H9 (cell line): Measurements from ENCODE around the gene RFTN2. TPM values are rescaled to one million over a fixed set of nuclear protein-coding genes. Genes with fewer than 3 reads are reported as not detected.
"Not testable (repeated sequence)": the region's sequence is repeated elsewhere in the genome, so short reads cannot be mapped to it uniquely, and the experiment has no call there.

Source experiments
- DNase-seq: peaks from one replicate; pipeline ENCODE4 v3.0.0-alpha.2; 2017
- H2AFZ ChIP-seq: one replicate; pipeline ENCODE4 v1.6.1; 2013; ENCODE audit warnings: mild to moderate bottlenecking, low read length, control low read depth, moderate library complexity
- H2AK5ac ChIP-seq: 2 replicates; pipeline ENCODE4 v1.6.1; 2013; ENCODE audit warnings: low read length, control low read depth, mixed read lengths; ENCODE audit not compliant: insufficient read length
- H2BK120ac ChIP-seq: one replicate; pipeline ENCODE4 v1.6.1; 2013; ENCODE audit warnings: low read depth, mild to moderate bottlenecking, low read length, control low read depth, inconsistent platforms; ENCODE audit not compliant: poor library complexity, severe bottlenecking
- H2BK12ac ChIP-seq: 2 replicates; pipeline ENCODE4 v1.6.1; 2013; ENCODE audit warnings: low read length, control low read depth, mixed read lengths, low read depth; ENCODE audit not compliant: insufficient read length
- H2BK15ac ChIP-seq: 2 replicates; pipeline ENCODE4 v1.6.1; 2013; ENCODE audit warnings: low read depth, low read length, control low read depth
- H2BK20ac ChIP-seq: one replicate; pipeline ENCODE4 v1.6.1; 2013; ENCODE audit warnings: low read depth, mild to moderate bottlenecking, low read length, control low read depth, inconsistent platforms; ENCODE audit not compliant: poor library complexity, severe bottlenecking
- H2BK5ac ChIP-seq: 2 replicates; pipeline ENCODE4 v1.6.1; 2013; ENCODE audit warnings: low read length, control low read depth, mixed read lengths; ENCODE audit not compliant: insufficient read length
- H3K14ac ChIP-seq: 2 replicates; pipeline ENCODE4 v1.6.1; 2013; ENCODE audit warnings: low read length, control low read depth; ENCODE audit not compliant: insufficient read depth
- H3K18ac ChIP-seq: 2 replicates; pipeline ENCODE4 v1.6.1; 2013; ENCODE audit warnings: low read depth, mild to moderate bottlenecking, mixed read lengths, low read length, control low read depth; ENCODE audit not compliant: insufficient read length
- H3K23ac ChIP-seq: 2 replicates; pipeline ENCODE4 v1.6.1; 2013; ENCODE audit warnings: low read length, control low read depth, mixed read lengths, low read depth; ENCODE audit not compliant: insufficient read length
- H3K23me2 ChIP-seq: 2 replicates; pipeline ENCODE4 v1.6.1; 2013; ENCODE audit warnings: low read depth, mild to moderate bottlenecking, mixed read lengths, low read length, control low read depth; ENCODE audit not compliant: insufficient read length, poor library complexity, severe bottlenecking
- H3K27ac ChIP-seq: 2 replicates; pipeline ENCODE4 v1.5.1; 2013; ENCODE audit warnings: low read length, control low read depth, mixed read lengths, low read depth; ENCODE audit not compliant: insufficient read length
- H3K27me3 ChIP-seq: 2 replicates; pipeline ENCODE4 v1.6.1; 2013; ENCODE audit warnings: low read length, control low read depth, inconsistent platforms; ENCODE audit not compliant: insufficient read depth
- H3K4ac ChIP-seq: 2 replicates; pipeline ENCODE4 v1.6.1; 2013; ENCODE audit warnings: low read depth, mild to moderate bottlenecking, control low read depth, inconsistent platforms, low read length, moderate library complexity
- H3K4me1 ChIP-seq: 2 replicates; pipeline ENCODE4 v1.6.1; 2013; ENCODE audit warnings: low read length, control low read depth, inconsistent platforms; ENCODE audit not compliant: insufficient read depth
- H3K4me2 ChIP-seq: 2 replicates; pipeline ENCODE4 v1.6.1; 2013; ENCODE audit warnings: low read length, control low read depth, mixed read lengths; ENCODE audit not compliant: insufficient read length, insufficient read depth
- H3K56ac ChIP-seq: 2 replicates; pipeline ENCODE4 v1.6.1; 2013; ENCODE audit warnings: low read depth, mild to moderate bottlenecking, mixed read lengths, low read length, control low read depth; ENCODE audit not compliant: insufficient read length
- H3K79me1 ChIP-seq: 2 replicates; pipeline ENCODE4 v1.6.1; 2013; ENCODE audit warnings: low read depth, mild to moderate bottlenecking, moderate library complexity, low read length, control low read depth, inconsistent platforms; ENCODE audit not compliant: insufficient read depth, poor library complexity, severe bottlenecking
- H3K79me2 ChIP-seq: 2 replicates; pipeline ENCODE4 v1.6.1; 2013; ENCODE audit warnings: low read length, control low read depth, inconsistent platforms; ENCODE audit not compliant: insufficient read depth
- H3K9ac ChIP-seq: 2 replicates; pipeline ENCODE4 v1.6.1; 2013; ENCODE audit warnings: low read length, control low read depth, mixed read lengths; ENCODE audit not compliant: insufficient read length; ENCODE audit errors: extremely low read depth
- H3K9me3 ChIP-seq: one replicate; pipeline ENCODE4 v1.6.1; 2013; ENCODE audit warnings: low read depth, low read length, inconsistent platforms; ENCODE audit not compliant: control insufficient read depth
- H3T11ph ChIP-seq: one replicate; pipeline ENCODE4 v1.6.1; 2013; ENCODE audit warnings: mild to moderate bottlenecking, low read length, control low read depth, inconsistent platforms
- H4K20me1 ChIP-seq: one replicate; pipeline ENCODE4 v1.6.1; 2013; ENCODE audit not compliant: control insufficient read depth, insufficient read length, insufficient read depth
- H4K5ac ChIP-seq: 2 replicates; pipeline ENCODE4 v1.6.1; 2013; ENCODE audit warnings: low read depth, mild to moderate bottlenecking, mixed read lengths, low read length, control low read depth; ENCODE audit not compliant: insufficient read length
- H4K8ac ChIP-seq: replicated peaks from 2 replicates; pipeline ENCODE4 v1.6.1; 2013; ENCODE audit warnings: low read length, control low read depth, mixed read lengths, low read depth; ENCODE audit not compliant: insufficient read length
- H4K91ac ChIP-seq: 2 replicates; pipeline ENCODE4 v1.6.1; 2013; ENCODE audit warnings: low read depth, mild to moderate bottlenecking, moderate library complexity, mixed read lengths, low read length, control low read depth; ENCODE audit not compliant: insufficient read length
- H3K27ac Mint-ChIP-seq, 3 experiments: 2 replicates in 2 of 3; 3 replicates in 1 of 3; pipeline ENCODE4 v1.8.0; 2020 to 2021; ENCODE audit warnings: mixed read lengths in 3 of 3, mild to moderate bottlenecking in 1 of 3, moderate library complexity in 1 of 3
- H3K27me3 Mint-ChIP-seq: 2 replicates; pipeline ENCODE4 v1.8.0; 2021; ENCODE audit warnings: low read depth, mild to moderate bottlenecking, moderate library complexity, mixed read lengths
- H3K36me3 Mint-ChIP-seq, 3 experiments: 2 replicates in 2 of 3; 3 replicates in 1 of 3; pipeline ENCODE4 v1.8.0; 2020 to 2021; ENCODE audit warnings: low read depth in 3 of 3, mixed read lengths in 3 of 3; ENCODE audit not compliant: insufficient read depth in 1 of 3
- H3K4me1 Mint-ChIP-seq, 2 experiments: 2 replicates each; pipeline ENCODE4 v1.8.0; 2020; ENCODE audit warnings: mixed read lengths in 2 of 2
- H3K4me3 Mint-ChIP-seq, 2 experiments: 2 replicates in 1 of 2; 3 replicates in 1 of 2; pipeline ENCODE4 v1.8.0; 2020 to 2021; ENCODE audit warnings: mild to moderate bottlenecking in 2 of 2, mixed read lengths in 2 of 2, moderate library complexity in 1 of 2
- H3K9me3 Mint-ChIP-seq, 2 experiments: 2 replicates in 1 of 2; 3 replicates in 1 of 2; pipeline ENCODE4 v1.8.0; 2020; ENCODE audit warnings: mild to moderate bottlenecking in 2 of 2, mixed read lengths in 2 of 2, moderate library complexity in 1 of 2
- WGBS: extraction: QIAGEN DNeasy Blood & Tissue Kit; methylation state at CpG from one replicate; pipeline ENCODE4 v1.1.7; 2013; ENCODE audit warnings: missing lambda C conversion rate, low lambda C conversion rate, mixed read lengths; ENCODE audit not compliant: insufficient read length; ENCODE audit errors: extremely low coverage; 5-methylcytosine and 5-hydroxymethylcytosine counted together
- total RNA-seq: library from RNA; stranded (reverse); gene quantifications from 2 replicates; pipeline ENCODE4 v1.2.1, GENCODE V29; 2021

The RFTN2 gene
- total RNA-seq, 1 experiment from 2014 or later, result 0.28 TPM

DNA sequence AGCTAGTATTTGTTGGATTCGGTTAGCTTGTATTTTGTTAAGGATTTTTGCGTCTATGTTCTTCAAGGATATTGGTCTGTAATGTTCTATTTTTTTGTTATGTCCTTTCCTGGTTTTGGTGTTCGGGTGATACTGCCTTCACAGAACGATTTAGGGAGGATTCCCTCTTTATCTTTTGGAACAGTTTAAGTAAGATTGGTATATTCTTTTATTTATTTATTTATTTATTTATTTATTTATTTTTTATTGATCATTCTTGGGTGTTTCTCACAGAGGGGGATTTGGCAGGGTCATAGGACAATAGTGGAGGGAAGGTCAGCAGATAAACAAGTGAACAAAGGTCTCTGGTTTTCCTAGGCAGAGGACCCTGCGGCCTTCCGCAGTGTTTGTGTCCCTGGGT lies 19.8 kb upstream of the RFTN2 start:
- H3K56ac ChIP-seq, H2BK15ac ChIP-seq, H3K4me1 ChIP-seq, H3K79me1 ChIP-seq, DNase-seq, H2BK20ac ChIP-seq, H4K5ac ChIP-seq, H2AFZ ChIP-seq, H3K9ac ChIP-seq, H3K4ac ChIP-seq, H4K91ac ChIP-seq, H3K27me3 Mint-ChIP-seq, H3K18ac ChIP-seq, H3K4me3 Mint-ChIP-seq, H2BK5ac ChIP-seq, H4K8ac ChIP-seq, H3K27ac ChIP-seq, H2AK5ac ChIP-seq, H3K23me2 ChIP-seq, H3T11ph ChIP-seq, H3K27ac Mint-ChIP-seq, H3K14ac ChIP-seq, H2BK120ac ChIP-seq, H3K4me2 ChIP-seq, H2BK12ac ChIP-seq, H4K20me1 ChIP-seq, H3K27me3 ChIP-seq, H3K9me3 ChIP-seq, H3K4me1 Mint-ChIP-seq, H3K79me2 ChIP-seq, H3K23ac ChIP-seq: not testable (repeated sequence)
- WGBS, result no CpG with 5 or more reads among the region's 6 CpGs
- H3K36me3 Mint-ChIP-seq, result peaks cover 17 to 25% (median 22%) of the 10 kb centered on the region in 3 experiments
- peaks cover 20 to 29% of the 10 kb centered on the region in 2 experiments for H3K9me3 Mint-ChIP-seq
